T follicular helper cell (primary cell): ENCODE results near the gene C1orf122.
A peak's percentile ranks its signal among the peaks of the same experiment; 100 is the strongest.
"Not testable (repeated sequence)": the region's sequence is repeated elsewhere in the genome, so short reads cannot be mapped to it uniquely, and the experiment has no call there.

Experiments used
- DNase-seq: peaks from one replicate; pipeline ENCODE4 v3.0.0-alpha.2; 2020; ENCODE audit warnings: low read depth
- total RNA-seq, 2 experiments: gene quantifications; one replicate each; lab custom pipeline; 2026; lab: John Stamatoyannopoulos, UW

The C1orf122 gene
- total RNA-seq: 15.7 to 24.5 reads per million in 2 experiments

GRCh38 chr1:37807555-37808368 lies at the start of gene C1orf122, which contains the start of gene YRDC:
Gene C1orf122 (plus strand): TSS chr1:37807790. CDS start chr1:37808405, 615 bp downstream.
Gene YRDC (minus strand): TSS chr1:37808208. CDS start chr1:37808180, 28 bp downstream.
- DNase-seq: peak; percentile 84

GRCh38 chr1:37759451-37759850 lies 48.1 kb upstream of the C1orf122 start:
- DNase-seq: no peak

- no peak for DNase-seq
Measured at GRCh38 chr1:37761416-37762095, 46.0 kb upstream of the C1orf122 start.

GRCh38 chr1:37762516-37762915 lies 45.1 kb upstream of the C1orf122 start:
- DNase-seq: no peak

GRCh38 chr1:37763791-37764413 lies 43.7 kb upstream of the C1orf122 start:
- DNase-seq: no peak

- no peak for DNase-seq
Measured at GRCh38 chr1:37764414-37764825, 43.2 kb upstream of the C1orf122 start.

GRCh38 chr1:37764888-37765441 lies 42.6 kb upstream of the C1orf122 start, which contains the start of gene EPHA10:
Gene EPHA10 (minus strand): TSS chr1:37765120. CDS start chr1:37765066, 54 bp downstream.
- DNase-seq: no peak

- DNase-seq: no peak
Measured at GRCh38 chr1:37765916-37766664, 41.5 kb upstream of the C1orf122 start.

- no peak for DNase-seq
Measured at GRCh38 chr1:37767488-37767887, 40.1 kb upstream of the C1orf122 start.

- not testable (repeated sequence) for DNase-seq
Measured at GRCh38 chr1:37771440-37771839, 36.1 kb upstream of the C1orf122 start.

- DNase-seq: no peak
Measured at GRCh38 chr1:37776946-37777516, 30.6 kb upstream of the C1orf122 start.

- no peak for DNase-seq
Measured at GRCh38 chr1:37778654-37779053, 28.9 kb upstream of the C1orf122 start.

GRCh38 chr1:37782491-37782890 lies 25.1 kb upstream of the C1orf122 start:
- DNase-seq: no peak

- no peak for DNase-seq
Measured at GRCh38 chr1:37792943-37793686, 14.5 kb upstream of the C1orf122 start.

- DNase-seq: no peak
Measured at GRCh38 chr1:37793773-37794371, 13.7 kb upstream of the C1orf122 start, which contains the start of gene MANEAL. Gene MANEAL (plus strand): TSS chr1:37793847. CDS start chr1:37794183, 336 bp downstream.

- no peak for DNase-seq
Measured at GRCh38 chr1:37794372-37795339, 12.9 kb upstream of the C1orf122 start.

GRCh38 chr1:37795340-37796125 lies 12.1 kb upstream of the C1orf122 start:
- no peak for DNase-seq
